HG02981 (cell line): ENCODE measurements around the gene C4orf50.
"Not testable (repeated sequence)": the region's sequence is repeated elsewhere in the genome, so short reads cannot be mapped to it uniquely, and the experiment has no call there.

Experiments used
- ATAC-seq: cut with Tn5 transposase; IDR thresholded peaks from one replicate; pipeline ENCODE4 v1.9.1; 2021; ENCODE audit warnings: mild to moderate bottlenecking, moderate library complexity; ENCODE audit not compliant: unreplicated experiment

C4orf50 gene

DNA sequence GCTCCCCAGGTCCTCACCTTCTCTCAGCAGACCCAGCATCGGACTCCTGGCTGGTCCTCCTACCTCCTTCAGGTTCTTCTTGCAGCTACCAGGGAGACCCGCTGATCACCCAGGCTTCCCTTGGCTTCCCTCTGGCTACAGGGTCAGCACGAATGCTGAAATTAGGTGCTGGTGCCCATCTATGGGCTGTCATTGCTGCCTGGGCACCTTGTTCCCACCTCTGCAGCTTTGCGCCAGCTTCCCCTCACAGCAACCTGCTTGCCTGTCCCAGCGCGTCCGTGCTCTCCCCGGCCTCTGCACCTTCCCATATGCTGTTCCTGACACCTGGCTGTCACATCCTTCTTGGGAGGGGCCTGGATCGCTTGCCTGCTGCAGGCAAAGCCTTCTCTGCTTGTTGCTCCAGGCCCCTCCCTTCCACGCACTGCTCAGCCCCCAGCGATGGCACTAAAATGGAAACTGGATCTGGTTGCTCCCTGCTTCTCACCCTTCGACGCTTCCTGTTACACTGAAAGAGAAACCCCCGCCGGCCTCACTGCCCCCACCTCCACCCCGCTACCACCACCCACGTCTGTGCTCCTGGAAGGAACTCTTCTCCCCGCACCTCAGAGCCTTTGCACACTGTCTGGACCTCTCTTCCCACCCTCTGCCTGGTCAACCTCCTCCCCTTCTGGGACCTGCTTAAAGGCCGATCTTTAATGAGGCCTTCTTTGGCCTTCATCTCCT lies 22.2 kb downstream of the C4orf50 start:
- ATAC-seq: no peak

DNA sequence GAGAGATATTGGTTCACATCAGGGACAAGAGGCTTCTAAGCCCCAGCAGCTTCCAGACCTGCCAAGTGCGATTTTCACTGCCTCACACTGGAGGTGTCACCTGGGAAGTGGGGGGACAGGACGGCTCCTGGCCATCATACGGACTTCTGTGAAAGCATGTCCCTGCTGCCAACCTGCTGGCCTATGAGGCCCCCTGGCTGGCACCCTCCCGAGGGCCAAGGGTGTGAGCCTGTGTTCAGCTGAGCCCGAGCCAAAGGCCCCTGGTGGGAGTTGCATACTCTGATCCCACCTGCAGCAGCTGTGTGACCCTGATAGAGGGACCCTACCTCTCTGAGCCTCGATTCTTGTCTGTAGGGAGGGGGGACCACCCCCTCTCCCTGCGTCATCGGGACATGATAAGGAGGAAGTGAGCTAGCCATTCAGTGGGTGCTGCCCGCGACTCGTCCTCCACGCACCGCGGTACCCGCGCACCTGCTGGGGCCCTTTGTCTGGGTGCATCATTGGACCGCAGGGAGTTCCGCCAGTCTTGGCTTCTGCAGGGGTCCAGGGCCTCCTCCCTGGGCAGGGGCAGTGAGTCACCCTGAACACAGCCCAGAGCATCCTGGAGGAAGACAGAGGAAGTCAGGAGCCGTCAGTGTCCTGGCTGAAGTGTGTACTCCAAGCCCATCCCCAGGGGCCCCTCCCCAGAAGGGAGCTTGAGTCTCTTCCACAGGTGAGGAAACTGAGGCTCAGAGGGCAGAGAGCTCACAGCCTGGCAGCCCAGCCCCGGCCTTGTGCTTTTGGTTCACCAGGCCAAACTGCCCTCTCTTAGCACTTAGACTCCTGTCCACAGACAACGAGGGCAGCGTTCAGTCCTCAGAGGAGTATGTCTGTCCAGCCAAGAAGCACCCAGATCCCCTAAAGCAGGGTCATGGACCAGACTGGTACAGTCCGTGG lies 24.1 kb downstream of the C4orf50 start:
- no peak for ATAC-seq

DNA sequence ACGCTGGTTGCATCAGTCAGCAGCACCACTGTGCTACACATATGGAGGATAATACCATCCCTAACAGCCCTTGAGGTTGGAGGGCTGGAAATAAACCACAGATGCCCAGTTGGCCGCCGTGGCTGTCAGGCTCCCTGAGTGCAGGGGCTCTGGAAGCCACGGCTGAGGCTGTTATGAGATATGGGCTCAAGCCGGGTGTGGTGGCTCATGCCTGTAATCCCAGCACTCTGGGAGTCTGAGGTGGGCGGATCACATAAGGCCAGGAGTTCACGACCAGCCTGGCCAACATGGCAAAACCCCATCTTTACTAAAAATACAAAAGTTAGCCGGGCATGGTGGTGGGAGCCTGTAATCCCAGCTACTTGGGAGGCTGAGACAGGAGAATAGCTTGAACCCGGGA lies 24.9 kb downstream of the C4orf50 start:
- ATAC-seq: not testable (repeated sequence)

DNA sequence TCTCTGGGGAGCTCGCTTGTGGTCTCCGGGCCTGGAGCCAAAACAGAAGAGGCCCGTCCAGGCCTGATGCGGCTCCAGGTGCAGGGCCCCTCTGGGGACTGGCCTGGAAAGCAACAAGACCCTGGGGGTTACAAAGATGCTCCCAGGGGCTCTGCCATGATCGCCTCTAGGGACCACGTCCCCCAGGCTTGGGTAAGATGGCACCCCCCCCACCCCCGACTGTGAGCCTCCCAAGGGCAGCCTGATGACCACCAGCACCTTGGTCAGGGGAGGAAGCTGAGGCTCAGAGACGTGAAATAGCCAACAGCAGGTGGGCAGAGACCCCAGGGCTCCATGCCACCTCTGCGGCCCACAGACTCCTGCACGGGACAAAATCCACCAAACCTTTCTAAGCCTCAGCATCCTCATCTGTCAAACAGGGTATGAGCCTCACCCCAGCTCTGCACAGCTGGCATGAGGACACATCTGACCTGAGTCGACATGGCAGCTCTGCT lies 25.4 kb downstream of the C4orf50 start:
- ATAC-seq: no peak

DNA sequence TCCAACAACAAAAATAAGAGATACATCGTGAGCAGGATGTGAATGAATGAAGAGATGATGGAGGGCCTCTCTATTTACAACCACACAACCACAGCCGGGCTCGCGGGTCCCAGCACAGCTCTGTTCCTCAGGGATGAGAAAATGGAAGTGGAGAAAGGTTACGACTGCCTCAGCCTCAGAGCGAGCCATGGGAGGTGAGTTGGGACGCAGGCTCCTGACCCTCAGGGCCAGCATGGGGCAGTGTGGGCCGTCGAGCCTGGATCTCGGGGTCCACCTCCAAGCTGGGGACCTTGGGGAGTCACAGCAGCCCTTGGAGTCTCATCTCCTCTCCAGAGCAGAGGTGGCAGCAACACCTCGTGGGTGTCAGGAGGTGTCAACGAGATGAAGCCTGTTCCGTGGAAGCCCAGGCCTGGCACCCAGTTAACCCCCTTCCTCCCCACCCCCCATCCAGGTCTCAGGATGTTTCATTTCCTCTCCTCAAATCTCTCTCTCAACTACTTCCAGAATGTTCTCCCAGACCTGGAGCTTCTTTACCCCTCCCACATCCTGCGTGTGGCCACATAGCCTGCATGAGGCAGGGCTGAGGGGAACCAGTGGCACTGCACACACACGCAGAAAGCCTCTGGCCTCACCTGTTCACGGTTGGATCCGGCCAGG lies 25.9 kb downstream of the C4orf50 start:
- ATAC-seq: no peak

DNA sequence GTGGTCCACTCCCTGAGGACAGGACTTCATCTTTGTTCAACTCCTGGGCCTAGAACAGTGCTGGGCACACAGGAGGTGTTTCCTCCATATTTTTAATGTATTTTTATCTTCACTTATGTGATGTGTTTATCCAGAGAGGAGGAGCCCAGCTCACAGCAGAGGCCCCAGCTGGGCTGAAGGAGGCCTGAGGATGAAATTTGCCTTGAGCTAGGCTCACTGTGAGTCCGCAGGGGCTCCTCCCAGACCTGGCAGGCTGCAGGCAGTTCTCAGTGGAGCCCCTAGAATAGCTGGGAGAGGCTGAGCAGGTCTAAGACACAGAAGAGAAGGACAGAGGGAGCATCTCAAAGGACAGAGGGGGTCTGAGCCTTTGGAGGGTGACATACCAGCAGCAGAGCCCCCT lies 26.8 kb downstream of the C4orf50 start:
- no peak for ATAC-seq

DNA sequence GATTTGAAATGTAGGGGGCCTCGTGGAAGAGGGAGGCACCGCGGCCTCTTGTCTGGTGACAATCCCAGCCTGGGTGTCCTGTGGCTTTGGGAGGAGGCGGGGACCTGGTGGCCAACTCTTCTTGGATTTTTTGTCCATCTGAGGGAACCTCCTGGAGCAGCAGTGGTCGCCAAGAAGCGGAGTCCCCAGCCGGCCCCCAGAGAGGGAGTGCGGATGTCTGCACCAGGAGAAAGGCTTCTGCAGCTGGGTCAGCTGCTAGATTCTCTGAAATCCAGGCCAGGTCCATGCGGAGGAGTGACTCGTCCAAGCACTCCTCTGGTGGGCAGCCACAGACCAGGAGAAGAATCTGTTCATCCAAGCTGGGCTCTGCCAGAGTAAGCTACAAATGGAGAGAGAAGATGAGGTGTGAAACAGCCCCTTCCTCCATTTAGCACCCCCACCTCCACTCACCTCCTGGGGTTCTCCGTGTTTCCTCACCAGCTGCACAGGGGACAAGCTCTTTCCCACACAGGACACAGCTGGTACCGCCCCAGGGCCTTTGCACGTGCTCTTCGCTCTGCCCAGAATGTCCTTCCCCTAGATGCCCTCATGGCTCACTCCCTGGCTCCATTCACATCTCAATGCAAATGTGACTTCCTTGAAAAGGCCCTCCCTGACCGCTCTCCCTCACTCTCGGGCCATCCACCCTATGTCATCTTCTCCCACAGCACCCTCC lies 27.6 kb downstream of the C4orf50 start:
- no peak for ATAC-seq

DNA sequence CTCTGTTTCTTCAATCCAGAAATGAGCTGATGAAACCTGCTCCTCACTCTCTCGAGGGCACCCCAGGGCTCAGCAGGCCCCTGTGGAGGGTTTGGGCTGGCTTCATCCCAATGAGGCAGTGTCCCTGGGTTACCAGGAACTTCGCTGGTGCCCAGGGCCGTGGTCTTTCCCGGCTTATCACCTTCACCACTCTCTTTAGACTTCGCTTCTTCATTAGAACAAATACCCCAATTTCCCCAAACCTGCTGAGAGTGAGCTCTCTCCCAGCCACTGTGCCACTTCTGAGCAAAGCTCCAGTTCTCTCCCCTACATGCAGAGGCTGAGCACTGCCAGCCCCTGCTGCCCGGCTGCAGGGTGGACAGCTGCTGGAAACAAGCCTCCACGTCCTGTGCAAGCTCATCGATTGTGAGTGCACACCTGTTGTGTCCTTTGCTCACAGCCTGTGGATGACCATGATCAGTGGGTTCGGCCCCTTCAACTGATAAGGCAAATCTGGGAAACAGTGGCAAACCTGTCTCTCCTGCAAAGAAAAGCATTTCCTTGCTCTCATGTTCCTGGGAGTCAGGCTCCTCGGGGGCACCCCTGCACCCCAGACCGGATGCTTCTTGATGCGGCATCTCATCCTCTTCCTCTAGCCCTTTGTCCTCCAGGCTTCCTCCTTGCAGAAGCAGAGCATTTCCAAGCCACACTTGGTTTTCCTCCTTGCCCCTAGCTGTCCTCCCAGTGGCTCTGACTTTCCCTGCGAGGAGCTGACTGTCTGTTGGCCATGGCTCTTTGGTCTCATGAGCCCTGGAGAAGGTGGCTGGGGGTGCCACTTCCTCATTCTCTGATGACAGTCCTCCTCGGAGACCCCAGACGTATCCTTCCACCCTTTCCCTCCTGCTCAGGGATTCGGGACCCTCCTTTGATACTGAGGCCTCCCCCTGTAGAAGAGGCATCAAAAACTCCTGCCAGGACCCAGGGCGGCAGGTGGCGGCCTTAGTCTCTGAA lies 28.7 kb downstream of the C4orf50 start:
- ATAC-seq: no peak

DNA sequence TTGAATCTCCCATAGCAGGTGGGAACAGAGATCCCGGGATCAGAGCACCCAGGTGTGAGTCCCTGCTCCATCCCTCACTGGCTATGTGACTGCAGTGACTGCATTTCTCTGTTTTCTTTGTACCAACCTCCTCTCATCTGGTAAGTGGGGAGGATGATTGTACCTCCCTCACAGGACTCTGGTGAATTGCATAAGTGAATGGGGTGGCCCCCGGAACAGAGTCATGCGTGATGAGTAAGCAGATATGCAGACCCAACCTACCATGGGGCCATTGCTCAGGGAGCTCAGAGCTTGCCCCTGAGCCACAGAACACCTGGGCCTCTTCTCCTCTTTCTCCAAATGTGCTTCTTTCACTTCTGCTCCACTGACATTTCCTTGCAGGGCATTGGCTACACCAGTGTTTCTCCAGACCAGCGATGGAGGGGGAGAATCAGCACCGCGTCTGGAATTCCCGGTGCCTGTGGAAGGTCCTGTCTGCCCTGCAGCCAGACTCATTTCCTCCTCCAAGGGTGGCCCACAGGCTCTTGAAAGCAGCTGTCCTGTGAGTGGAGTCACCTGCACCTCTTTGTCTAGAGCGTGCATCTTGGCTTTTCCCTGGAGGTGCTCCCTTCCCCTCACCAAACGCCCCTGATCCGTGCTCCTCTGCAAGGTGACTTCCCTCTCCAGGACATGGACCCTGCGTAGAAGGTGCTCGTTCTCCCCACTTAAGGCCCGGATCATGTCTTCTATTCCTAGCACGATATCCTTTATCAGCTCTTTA lies 30.0 kb downstream of the C4orf50 start:
- ATAC-seq: no peak

DNA sequence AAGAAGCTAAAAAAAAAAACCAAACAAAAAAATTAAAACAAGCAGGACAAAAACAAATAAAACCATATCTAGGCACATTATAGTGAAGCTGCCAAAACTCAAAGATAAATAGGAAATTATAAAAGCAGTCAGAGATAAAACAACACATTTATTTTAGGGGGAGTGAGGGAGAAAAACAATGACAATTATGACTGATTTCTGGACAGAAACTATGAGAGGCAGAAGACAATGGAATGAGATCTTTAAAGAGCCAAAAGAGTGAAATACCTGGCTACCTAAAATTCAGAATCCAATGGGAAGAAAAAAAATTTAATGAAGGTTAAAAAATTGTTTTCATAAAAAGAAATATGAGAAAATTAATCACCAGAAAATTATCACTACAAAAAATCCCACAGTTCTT lies 33.4 kb downstream of the C4orf50 start:
- no peak for ATAC-seq

DNA sequence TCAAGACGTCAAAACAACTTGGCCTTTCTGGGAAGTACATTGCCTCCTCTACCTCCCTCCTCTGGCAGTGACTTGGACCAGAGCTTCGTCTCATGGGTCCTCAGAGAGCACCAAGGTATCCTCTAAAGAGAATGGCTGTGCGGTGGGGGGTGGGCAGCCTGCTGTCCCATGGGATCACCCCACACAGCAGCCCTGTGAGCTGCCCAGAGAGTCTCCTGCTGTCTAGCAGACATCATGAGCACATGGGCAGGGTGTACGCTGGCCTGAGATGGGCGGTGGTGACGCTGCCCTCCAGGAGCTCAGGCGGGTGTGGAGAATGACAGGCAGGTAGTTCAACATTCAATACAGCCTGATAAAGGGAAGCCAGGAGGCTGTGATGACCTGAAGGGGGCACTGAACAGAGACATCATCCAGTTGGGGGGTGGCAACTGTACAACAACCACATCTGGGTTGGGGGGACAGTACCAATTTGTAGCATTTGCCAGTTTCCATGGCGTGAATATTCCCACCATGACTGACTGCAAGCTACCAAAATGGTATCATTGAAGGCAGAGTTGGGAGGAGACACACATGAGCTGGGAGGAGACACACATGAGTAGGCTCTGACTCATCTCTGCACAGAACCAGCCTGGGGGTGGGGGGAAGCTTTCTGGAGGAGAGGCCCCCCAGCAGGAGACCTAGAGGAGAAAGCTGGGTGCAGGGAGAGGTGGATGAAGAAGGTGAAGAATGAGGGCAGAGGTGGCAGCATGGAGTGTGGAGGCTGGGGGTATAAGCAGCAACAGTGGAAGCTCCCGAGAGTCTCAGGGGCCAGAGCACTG lies 35.9 kb downstream of the C4orf50 start:
- no peak for ATAC-seq

DNA sequence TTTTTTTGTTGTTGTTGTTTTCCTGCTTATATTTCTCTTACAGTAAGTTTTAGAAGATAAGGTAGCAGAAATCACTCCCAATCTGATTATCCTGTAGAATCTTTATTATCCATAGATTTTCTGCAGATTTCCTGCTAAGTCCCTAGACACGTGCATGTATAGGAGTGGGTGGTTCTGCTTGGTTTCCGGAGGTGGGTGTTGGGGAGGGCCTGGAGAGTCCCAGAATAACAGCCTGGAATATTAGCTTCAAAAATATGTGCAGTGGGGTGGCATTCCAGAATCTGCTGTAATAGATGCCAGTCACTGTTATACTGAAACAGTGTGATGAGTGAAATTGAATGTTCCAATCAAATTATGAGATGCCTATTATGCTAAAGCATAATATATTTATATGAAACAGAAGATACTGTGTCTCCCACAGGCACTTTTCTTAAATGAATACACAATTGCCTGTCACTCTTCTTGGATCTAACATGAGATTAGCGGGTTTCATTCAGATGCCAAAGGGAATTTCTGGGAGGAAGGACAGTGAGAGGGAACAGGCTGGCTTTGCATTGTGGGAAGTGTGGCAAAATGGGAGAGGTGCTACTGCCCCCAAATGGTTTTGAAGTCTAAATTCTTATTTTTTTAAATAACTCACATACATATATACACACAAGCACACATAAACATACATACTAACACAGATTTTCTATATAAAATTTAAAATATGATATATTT lies 37.6 kb downstream of the C4orf50 start:
- ATAC-seq: no peak

DNA sequence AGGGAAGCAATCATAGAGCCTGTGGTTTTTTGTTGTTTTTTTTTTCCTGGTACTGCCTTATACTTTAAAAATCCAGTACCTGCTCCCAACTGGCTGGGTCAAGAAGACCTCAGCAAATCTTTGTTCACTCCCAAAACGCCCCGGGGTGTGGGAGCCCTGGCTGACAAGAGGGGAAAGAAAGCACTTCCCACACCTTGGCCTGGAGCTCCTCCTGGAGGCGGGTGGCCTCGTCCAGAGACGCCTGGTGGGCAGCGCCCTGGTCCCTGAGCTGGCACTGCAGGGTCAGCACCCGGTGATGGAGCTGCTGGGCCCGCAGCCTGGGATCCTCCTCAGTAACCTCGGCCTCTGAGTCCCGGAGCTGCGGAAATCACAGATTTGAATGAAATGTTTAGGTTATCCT lies 38.2 kb downstream of the C4orf50 start:
- ATAC-seq: no peak

DNA sequence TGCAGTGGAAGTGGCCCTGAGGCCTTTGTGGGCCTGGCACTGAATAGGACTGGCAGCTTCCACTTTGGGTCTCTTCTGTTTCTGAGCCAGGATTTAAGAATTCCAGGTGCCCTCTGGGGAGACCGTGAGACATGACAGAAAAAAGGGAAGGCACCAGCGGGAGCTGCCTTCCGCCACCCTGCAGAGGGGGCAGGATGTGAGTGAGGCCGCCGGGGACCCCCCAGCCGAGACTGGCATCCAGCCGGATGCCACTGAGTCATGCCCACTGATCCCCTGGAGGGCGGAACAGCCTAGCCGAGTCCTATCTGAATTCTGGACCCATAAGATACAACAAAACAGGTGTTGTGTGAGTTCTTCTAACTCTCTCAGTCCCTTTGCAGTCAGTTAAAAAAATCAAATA lies 41.3 kb downstream of the C4orf50 start:
- ATAC-seq: no peak

DNA sequence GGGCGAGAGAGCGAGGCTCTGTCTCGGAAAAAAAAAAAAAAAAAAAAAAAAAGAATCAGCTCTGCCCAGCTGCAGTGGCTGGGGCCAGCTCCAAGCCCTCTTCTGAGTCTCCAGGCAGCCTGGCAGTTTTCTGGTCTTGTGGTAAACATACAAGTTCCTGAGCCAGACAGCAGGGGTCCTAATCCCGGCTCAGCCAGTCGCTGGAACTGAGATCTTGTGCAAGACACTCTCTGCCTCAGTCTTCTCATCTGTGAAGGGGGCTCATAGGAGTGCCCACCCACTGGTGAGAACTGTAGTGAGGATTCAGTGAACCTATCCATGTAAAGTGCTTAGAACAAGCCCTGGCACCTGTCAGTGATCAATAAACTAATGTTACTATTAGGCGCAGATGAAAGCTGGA lies 41.8 kb downstream of the C4orf50 start:
- ATAC-seq: no peak

DNA sequence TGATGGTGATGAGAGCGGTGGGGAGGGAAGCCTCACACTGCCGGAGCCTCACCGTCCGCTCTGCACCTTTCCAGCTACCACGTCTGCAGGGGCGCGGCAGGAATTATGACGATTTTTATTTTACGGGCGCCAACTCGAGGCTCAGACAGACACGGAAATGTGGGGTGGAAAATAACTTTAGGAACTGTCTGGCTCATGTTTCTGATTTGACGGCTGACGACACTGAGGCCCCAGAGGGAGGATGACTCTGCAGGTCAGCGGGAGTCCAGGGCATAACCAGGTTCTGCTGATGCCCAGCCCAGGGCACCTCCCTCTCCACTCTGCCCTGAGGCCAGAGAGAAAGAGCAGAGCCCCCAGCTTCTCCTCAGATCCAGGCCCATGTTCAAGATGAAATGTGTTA lies 43.9 kb downstream of the C4orf50 start:
- ATAC-seq: no peak

DNA sequence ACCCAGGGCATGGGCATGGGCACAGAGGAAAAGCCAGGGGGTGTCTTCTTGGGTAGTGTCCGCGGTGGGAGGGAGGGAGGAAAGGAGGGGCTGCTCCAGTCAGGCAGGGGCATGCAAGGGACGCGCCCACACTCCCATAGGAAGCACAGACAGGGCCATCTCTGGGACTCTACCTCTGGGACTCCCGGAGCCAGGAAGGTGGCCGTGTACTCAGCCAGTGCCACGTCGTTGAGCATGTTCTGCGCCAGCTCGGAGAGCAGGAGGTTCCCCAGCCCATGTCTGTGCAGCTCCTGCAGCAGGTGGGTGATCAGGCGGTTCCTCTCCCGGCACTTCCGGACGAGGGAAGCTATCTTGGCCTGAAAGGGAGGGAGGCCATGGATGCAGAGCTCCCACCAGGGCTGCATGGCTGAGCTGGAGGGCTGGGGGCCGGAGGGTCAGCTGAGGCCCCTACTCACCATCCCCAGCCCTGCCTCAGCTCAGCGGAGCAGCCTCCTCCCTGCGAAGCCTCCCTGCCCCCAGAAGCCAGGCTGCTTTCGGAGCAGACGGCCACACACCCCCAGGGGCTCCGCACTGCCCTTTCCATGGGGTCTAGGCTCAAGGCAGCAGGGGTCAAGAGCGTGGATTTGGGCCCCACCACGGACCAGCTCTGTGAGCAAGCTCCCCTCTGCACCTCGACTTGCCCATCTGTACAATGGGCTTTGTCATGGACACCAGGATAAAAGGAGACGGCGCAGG lies 44.6 kb downstream of the C4orf50 start:
- no peak for ATAC-seq
